Measurements from ENCODE around the gene INAVA. TPM values are rescaled to one million over a fixed set of nuclear protein-coding genes. Genes with fewer than 3 reads are reported as not detected.
A peak's percentile ranks its signal among the peaks of the same experiment; 100 is the strongest.

The INAVA gene
- total and polyA plus RNA-seq, 10 of the 15 experiments (the other 5 are each of a cell fraction or from before 2014, with no cell fraction given) = 3.6 to 15.4 (median 9.5) TPM

GRCh38 chr1:200877839-200878551 is 16.7 kb upstream of the INAVA start (continued):
- TF ChIP-seq ZNF687 (IDR thresholded peaks at IDR 0.05) (peak; percentile 52; the same call in 1 of the 2 replicates), PAX5 (IDR thresholded peaks at IDR 0.05; ENCODE audit: borderline replicate concordance, low read depth, low read length) (peak; percentile 77; the same call in 1 of the 2 replicates), SKIL (IDR thresholded peaks at IDR 0.05; ENCODE audit: low read depth, poor library complexity, severe bottlenecking) (peak; percentile 96), NR2C1 (IDR thresholded peaks at IDR 0.05) (no peak), JUND (IDR thresholded peaks at IDR 0.05; ENCODE audit: low read depth, low read length) (peak; percentile 53; the same call in 1 of the 2 replicates), RBBP5 (conservative IDR thresholded peaks at IDR 0.05) (no peak), MTA2 (IDR thresholded peaks at IDR 0.05; ENCODE audit: low read depth) (peak; percentile 77), USF1 (IDR thresholded peaks at IDR 0.05; ENCODE audit: borderline replicate concordance, extremely low read length, insufficient read depth, low read depth, low read length) (no peak), STAT3 (IDR thresholded peaks at IDR 0.05; ENCODE audit: low read depth, low read length) (no peak), FOS (IDR thresholded peaks at IDR 0.05; ENCODE audit: borderline replicate concordance, extremely low read depth, insufficient read length) (no peak), ASH2L (IDR thresholded peaks at IDR 0.05; ENCODE audit: borderline replicate concordance, low read depth) (no peak), SRF (IDR thresholded peaks at IDR 0.05; ENCODE audit: low read depth in 2 of 2, low read length in 2 of 2) (peak in 1 of 2 experiments; percentile 47; a peak in 1 of 4 replicates), PAX8 (IDR thresholded peaks at IDR 0.05) (no peak), NFIC (IDR thresholded peaks at IDR 0.05; ENCODE audit: low read depth, low read length) (peak; percentile 58; the same call in 1 of the 2 replicates), ETV6 (conservative IDR thresholded peaks at IDR 0.05 in 1 of 2, IDR thresholded peaks at IDR 0.05 in 1 of 2; ENCODE audit: borderline replicate concordance in 1 of 2, low read depth in 1 of 2) (peak in 1 of 2 experiments; percentile 86; a peak in 2 of 4 replicates), MEF2B (IDR thresholded peaks at IDR 0.05; ENCODE audit: partially characterized antibody, poor library complexity, severe bottlenecking) (peak; percentile 87), POU2F2 (IDR thresholded peaks at IDR 0.05; ENCODE audit: borderline replicate concordance, low read depth, low read length) (peak; percentile 59; the same call in 1 of the 3 replicates)

All from GM12878 (cell line).